ENCODE measurements around the gene POLR2C.

POLR2C gene

DNA sequence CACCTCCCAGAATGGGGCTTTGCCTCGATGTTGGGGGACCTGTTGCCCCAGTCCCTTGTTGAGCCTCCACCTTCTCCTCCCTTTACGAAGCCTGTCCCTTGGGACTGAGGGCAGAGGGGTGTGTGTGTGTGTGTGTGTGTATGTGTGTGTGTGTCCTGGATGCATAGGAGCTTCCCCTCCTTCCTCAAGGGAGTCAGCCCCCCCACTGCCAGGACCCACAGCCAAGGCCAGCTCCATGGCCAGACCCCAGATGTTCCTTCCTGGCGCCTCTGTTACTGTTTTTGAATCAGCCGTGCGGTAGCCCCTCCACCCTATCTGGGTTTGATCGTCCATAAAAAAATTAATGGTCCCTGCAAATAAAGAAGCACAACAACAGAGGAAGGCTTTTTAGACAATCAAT is 41.5 kb downstream of the POLR2C start:
- DNase-seq, result no peak

DNA sequence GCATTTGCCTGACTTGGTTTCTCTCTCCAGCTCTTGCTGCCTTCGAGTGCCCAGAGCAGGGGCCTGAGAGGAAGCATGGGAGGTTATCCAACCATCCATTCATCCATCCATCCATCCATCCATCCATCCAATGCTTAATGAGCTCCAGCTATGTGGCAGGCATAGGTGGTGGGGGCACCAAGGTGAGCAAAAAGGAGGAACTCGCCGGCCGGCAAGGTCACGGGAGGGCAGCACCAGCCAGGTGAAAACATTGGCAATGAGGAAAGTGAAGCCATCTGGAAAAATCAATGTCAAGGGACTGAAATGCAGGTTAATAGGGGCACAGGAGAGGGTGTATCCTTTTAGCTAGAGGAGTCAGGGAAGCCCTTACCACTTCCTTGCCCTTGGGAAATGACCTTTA is 42.0 kb downstream of the POLR2C start:
- no peak for DNase-seq

DNA sequence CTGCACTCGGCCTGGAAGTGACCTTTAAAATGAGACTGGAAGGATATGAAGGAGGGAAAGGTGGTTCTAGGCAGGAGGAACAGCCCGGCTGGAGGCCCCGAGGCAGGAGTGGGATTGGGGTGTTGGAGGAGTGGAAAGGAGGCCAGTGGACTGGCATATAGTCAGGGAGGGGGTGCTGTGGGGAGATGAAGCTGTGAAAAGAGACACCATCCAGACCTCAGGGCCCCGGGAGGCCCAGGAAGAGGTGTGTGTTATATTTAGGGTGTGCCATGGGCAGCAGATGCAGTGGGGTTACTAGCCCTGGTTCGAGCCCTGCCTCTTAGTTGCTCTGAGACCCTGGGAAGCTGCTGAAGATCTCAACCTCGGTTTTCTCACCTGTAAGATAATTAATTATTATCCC is 42.7 kb downstream of the POLR2C start:
- no peak for DNase-seq

DNA sequence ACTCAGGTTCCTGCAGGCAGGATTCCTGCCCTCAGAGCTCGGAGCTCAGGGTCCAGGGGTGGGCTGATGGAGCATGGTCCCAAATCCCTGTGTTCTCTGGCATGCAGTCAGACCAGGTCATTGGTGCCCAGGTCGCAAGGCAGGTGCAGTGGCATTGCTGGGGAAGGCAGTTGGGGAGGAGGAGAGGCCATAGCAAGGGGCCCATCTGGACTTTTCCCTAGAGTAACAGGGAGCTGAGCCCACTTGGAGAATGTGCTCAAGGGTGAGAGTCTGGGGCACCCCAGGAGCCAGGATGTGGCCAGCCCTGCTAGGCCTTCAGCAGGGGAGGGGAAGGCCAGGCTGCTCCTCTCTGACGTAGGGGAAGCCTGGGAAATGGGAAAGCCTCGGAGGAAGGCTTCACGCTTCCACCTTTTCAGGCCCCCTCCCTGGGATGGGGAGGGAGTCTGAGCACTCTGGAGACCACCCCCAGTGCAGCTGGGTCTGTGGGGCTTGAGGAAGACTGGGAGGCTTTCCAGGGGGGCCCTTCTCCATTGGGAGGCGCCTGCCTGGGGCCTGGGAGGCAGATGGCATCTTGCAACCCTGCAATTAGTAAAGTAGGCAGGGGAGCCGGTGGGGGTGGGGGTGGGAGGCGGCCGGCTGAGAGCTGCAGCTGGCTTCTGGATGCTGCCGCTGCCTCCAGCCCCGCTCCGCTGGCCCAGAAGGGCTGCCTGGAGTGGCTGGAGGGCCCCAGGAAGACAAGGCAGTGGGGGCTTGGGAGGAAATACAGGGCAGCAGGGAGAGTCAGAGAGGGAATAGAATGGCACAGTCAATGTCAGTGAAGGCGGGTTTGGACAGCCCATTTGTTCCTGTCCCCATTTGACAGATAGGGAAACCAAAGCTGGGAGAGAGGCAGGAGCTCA is 44.9 kb downstream of the POLR2C start:
- no peak for DNase-seq

DNA sequence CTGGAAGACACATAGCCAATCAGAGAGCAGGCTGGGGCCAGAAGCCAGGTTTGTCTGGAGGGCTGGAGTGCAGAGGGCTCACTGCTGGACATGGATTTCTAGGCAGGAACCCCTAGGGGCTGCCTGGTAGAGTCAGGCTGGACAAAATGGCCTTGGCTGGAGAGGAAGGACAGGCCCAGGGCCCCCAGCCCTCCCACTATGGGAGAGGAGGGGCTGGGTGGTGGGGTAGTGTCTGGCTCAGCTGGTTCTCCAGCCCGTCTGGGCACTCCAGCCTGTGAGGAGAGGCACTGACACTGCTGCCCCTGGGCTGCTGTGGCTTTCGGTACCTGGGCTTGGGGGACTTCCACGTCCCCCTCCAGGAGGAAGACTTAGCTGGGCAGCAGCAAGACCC is 45.6 kb downstream of the POLR2C start:
- no peak for DNase-seq

DNA sequence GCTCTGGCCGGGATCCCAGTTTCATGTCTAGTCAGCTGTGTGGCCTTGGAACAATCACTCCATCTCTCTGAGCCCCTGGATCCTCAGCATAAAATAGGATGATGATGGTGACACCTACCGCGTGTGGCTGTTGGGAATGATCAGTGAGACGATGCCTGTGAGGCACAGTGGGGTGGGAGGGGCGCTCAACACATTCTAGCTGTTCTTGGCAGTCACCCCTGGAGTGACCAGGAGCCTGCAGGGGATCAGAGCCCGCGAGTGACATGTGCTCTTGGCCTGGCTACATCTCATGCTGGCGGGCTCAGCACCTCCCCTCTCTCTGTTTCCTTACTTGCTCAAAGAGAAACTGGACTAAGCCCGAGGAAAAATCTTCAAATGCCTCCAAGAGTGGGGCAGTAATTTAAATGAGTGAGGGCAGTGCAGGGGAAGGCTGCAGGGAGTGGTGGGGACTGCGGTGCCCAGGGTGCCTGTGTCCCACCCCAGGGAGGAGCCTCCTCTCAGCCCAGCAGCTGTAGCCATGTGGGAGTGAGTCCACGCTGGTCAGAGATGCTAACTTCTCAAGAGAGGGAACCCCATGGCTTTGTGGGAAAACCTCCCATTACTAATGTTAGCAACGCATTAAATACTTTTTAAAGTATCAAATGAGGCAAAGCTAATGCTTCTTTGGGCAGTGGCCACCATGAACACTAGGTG is 46.9 kb downstream of the POLR2C start:
- no peak for DNase-seq

DNA sequence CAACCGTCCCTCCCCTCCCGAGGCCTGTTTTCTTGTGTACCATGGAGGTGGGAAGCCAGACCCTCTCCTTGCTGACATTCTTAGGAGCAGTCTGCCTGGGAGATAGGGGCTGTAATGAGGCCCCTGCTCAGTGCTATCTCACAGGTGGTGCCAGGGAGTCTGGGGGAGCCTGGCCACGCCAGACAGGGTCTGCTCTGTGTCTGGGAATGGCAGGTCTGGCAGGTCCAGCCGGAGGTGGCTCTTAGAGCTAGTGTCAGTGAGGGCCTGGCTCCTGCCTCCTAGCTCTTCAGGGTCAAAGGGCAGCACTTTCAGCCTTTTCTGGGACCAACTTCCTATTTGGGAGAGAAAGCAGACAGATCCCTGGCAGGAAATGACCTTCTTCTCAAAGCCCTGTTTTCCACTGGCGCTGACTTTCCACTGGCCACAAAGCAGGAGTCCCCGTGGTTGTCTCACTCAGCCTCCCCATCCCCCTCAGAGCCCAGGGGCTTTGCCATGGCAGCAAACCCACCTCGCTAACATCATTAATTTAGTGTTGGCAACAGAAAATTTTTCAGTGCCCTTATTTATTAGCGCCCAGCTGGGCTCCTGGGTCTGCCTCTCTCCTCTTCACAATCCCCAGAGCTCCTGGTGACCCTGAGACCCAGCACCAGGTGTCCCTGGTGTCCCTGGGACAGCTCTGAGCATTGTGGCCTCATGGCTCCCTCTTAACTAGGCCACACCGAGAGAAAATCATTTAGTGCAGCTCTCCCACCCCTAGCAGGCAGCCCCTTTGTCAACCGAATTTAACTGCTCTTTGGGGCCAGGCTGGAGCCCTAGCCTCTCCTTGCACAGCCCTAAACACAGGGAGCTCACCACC is 47.8 kb downstream of the POLR2C start:
- no peak for DNase-seq

DNA sequence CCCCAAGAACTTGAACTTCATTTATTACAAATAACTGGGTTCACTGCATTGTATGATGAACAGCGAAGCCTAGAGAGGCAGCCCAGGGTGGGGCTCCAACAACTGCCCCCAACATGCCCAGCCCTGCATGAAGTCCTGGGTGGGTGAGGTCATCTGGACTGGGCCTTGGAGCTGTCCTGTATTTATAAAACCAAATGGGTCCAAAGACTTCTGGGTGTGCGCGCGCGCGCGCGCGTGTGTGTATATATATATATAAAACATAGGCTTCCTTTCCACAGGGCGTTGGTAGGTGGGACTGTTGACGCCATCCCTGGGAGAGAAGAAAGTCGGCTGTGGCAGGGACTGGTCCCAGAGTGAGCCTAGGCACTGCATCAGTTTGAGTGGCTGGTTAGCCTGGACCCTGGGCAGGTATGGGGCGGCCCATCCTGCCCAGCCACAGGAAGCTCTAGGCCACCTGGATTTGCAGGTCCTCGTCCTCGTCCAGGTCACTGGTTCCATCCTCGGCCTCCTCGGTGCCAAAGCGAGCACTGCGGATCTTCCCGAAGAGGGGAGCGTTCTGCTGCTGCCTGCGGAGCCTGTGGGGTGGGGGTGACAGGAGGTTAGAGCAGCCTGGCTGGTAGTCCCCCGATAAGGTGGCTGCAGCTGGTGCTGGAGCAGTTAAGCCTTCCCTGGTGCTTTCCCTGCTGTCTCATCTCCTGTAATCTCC is 50.0 kb downstream of the POLR2C start:
- DNase-seq, result no peak

DNA sequence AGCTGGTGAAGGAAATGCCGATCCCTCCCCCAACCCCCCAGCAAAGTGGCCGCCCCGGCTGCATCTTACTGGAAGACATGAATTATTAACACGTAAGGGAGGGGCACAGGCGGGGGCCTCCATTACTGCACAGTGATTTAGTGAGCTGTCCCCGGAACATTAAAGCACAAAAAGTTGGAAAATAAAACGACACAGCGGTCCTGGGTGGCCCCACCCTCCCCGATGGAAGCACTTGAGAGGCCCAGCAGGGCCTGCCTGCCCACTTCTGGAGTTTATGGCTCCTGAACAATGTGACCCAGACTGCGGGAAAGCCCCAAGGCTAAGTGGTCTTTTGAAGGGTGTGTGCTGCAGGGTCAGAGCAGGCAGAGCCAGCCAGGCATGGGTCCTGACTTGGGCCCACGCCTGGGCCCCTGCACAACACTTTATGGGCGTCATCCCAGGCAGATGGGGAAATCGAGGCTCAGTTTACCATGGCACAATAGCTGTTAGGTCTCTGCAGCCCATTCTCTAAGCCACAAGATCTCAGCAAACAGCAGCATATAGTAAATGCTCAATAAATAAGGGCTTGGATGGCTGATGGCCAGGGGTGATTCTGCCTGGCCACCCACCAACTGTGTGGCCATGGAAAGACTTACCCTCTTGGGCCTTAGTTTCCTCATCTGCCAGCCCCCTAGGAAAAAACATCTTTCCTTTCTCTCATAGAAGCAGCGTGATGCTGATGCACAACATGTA is 51.1 kb downstream of the POLR2C start:
- no peak for DNase-seq

DNA sequence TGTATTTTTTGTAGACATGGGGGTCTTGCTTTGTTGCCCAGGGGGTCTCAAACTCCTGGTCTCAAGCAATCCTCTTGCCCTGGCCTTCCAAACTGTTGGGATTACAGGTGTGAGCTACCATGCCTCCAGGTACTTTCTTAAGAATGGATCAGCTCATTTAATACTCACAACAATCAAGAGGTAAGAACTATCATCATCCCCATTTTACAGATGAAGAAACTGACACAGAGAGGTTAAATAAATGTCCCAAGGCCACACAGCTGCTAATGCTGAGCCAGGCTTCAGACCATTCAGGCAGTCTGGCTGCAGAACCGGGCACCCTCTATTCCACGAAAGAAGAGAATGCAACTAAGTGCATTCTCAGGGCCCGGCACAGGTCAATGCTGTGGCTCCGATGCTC is 51.9 kb downstream of the POLR2C start:
- DNase-seq, result no peak

DNA sequence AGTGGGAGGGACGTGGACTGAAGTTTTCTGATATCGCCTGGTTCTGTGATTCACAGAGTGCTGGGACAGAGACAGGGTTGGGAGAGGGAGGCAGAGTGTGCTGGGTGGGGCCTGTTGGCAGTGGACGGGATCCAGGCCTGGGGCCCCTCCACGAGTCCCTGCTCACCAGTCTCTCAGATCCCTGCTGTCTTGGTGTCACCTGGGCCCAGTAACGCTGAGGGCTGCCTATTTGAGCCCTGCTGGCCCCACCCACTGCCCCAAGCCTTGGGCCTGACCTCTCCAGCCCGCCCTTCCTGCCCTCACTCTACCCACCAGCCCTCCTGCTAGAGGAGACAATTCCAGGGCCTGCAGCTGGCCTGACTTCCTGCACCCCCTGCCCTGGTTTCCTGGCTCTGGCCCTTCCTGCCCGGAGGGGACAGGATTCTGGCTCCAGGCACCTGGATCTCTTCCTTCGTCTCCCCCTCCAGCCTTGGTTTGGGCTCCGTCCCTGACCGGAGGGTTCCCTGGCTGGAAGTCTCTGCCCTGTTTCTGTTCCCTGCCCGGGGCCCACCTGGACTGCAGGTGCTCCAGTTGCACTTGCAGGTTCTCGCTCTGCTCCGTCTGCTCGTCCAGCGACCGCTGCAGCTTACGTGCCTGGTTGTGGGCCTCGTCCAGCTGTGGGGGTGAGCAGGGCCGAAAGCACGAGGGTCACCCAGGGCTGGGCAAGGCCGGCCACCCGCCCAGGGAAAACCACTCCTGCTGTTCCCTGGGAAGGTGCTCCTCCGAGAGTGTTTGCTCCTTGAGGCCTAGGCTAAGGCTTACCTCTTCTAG is 52.5 kb downstream of the POLR2C start:
- DNase-seq, result no peak

DNA sequence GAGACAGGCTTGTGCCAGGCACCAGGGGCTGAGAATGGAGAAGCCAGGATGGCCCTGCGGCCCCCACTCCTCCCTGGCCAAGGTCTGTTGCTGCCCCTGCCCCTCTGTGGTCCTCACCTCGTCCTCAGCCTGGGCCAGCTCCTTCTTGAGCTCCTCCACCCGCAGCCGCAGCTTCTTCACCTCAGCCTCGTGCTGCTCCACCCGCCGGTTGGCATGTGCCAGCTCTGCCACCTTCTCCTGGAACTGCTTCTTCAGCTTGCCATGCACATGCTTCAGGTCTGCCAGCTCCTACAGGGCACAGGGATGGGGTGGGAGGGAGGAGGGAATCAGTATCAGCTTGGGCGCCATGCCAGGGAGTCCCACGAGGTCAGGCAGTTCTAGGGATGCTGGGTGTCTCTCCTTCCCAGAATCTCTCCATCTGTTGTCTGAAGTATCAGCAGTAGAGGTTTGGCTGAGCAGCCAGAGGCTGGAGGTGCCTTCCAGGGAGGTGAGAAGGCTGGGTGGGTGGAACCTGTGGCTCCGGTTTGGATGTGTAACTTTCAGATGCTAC is 53.8 kb downstream of the POLR2C start:
- DNase-seq, result no peak

DNA sequence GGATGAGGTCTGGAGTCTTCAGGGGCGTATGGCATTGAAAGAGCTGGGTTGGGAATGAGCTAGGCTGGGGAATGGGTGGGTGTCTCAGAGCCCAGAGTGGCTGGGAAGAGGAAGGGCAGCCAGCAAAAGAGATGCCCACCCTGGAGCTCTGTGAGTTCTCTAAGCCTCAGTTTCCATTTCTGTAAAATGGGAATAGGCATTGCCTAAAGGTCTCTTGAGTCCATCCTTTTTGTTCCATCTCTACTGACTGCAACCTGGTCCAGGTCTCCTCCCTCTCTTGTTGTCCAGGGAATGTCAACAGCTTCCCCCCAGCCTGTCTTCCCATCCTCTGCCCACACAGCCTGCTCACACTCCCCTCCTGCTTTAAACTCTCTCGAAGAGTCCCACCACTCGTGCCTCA is 54.3 kb downstream of the POLR2C start:
- DNase-seq, result no peak

DNA sequence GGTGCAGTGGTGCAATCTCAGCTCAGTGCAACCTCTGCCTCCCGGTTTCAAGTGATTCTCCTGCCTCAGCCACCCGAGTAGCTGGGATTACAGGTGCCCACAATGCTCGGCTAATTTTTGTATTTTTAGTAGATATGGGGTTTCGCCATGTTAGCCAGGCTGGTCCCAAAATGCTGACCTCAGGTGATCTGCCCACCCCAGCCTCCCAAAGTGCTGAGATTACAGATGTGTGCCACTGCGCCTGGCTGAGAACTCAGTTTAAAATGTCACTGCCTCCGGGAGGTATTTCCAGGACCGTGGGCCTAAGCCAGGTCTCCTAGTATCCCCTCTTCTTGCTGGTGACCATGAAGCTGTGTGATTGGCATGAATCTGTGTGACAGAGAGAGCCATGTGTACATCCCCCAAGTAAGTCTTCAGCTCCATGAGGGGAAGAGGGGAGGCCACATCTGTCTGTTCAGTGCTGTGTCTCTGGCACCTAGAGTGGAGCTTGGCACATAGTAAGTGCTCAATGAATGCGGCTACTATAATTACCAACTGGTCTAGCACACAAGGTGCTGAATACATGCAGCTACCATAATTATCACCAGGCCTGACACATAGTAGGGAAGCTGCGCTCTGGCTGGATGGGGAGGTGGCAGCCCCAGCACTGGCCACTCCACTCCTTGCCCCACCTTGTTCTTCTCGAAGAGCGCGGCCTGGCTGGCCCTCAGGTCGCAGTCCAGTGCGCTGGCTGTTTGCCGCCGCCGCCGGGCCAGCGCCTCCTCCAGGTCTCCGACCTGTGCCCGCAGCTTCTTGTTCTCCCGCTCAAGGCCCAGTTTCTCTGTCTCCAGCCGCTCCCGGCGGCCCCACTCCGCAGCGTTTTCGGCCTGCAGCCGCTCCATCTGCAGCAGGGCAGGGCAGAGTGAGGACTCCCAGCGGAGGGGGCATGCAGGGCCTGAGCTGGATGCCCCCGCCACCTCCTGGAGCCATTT is 55.2 kb downstream of the POLR2C start:
- DNase-seq, result no peak

DNA sequence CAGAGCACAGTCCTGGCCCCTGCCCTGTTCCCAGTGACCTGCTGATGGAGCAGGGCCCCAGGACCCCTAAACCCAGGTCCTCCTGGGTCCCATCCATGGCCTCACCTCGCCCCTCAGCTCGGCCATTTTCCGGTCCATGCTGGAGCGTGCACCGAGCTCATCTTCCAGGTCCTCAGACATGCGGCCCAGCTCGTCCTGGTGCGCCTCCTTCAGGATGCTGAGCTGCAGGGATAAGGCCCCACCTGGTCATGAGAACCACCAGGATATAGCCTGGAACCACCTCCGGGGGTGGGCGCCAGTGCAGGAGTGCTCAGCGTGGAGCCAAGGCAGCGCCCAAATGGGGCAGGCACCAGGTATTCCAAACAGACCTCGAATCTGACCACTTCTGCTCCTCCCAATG is 56.0 kb downstream of the POLR2C start:
- DNase-seq, result no peak

DNA sequence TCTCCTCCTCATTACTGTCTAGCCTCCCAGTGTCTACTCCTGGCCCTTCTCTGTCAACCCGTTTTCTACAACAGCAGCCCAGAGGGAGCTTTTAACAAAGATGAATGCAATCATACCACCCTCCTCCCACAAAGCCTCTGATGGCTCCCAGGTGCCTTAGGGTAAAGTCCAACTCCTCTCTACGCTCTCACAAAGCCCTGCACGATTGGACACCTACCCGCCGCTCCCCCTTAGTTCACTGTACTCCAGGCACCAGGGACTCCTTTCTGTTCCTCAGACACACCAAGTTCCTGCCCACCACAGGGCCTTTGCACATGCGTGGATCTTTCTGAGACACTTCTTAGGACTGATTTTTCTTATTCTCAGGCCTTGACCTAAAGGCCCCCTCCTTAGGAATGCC is 56.4 kb downstream of the POLR2C start:
- DNase-seq, result no peak

DNA sequence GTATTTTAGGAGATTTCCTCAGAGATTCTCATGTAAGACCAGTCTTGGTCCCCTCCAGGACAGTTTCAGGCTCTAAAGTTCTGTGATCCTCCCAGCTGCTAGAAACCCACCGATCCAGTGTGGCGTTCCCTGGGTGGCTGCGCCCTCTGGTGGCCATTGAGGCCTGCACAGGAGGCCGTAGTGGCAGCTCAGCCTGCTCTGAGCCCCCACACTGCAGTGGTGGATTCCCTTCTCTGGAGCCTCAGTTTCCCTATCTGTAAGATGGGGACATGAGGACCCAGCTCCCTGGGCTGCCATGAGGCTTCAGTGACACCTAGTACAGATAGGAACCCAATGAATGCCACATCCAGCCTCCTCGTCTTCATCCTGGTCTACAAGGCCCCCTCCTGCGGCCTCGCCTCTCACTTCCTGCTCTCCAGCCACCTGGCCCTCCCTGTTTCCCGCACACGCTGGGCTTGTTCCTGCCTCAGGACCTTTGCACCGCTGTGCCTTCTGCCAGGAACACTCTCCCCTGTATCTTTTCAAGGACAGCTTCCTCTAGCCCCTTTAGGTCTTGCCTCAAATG is 57.4 kb downstream of the POLR2C start:
- DNase-seq, result peak; percentile 56 to 72 (median 70)
